ENCODE results near the gene CYYR1. TPM values are rescaled to one million over a fixed set of nuclear protein-coding genes. Genes with fewer than 3 reads are reported as not detected.

Gene CYYR1
- total RNA-seq, 1 experiment from 2014 or later, result 13.6 TPM

DNA sequence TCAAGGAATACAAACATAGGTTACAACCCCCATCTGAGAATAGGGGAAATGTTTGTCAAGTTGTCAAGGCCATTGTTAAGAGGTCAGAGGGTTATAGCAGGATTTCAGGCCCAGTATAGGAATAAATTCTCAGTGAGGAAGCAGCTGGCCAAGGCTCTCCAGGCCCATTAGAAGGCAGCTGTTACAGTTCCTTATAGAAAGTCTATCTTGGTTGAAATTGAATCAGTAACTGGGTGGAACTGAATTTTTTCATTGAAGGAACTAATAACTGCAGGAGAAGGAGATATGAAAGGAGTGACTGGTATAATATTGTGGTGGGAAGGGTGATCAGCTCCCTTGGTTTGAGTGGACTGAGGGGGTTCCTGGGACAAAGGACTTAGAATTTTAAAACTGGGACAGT, 134.1 kb downstream of the CYYR1 start:
- Histone ChIP-seq H3K56ac (ENCODE audit: insufficient read length, low read depth, low read length) (no peak overlapping the region), H3K14ac (ENCODE audit: insufficient read depth, low read length) (no peak overlapping the region), H3K79me1 (ENCODE audit: insufficient read depth, low read depth, low read length, poor library complexity, severe bottlenecking) (no peaks in the 10 kb centered on the region), H2BK120ac (ENCODE audit: low read depth, low read length, poor library complexity, severe bottlenecking) (no peak overlapping the region), H3K23ac (ENCODE audit: insufficient read length, low read depth, low read length) (no peak overlapping the region), H3K9me3 (ENCODE audit: control insufficient read depth, low read depth, low read length) (no peaks in the 10 kb centered on the region), H3K27me3 (ENCODE audit: insufficient read depth, low read length) (no peaks in the 10 kb centered on the region), H3K79me2 (ENCODE audit: insufficient read depth, low read length) (no peaks in the 10 kb centered on the region), H4K8ac (replicated peaks; ENCODE audit: insufficient read length, low read depth, low read length) (no peak overlapping the region), H2BK12ac (ENCODE audit: insufficient read length, low read depth, low read length) (no peak overlapping the region), H3K18ac (ENCODE audit: insufficient read length, low read depth, low read length) (no peak overlapping the region), H3T11ph (ENCODE audit: low read length) (no peak overlapping the region), H2AK5ac (ENCODE audit: insufficient read length, low read length) (no peak overlapping the region), H2BK20ac (ENCODE audit: low read depth, low read length, poor library complexity, severe bottlenecking) (no peak overlapping the region), H3K4me1 (ENCODE audit: insufficient read depth, low read length) (peaks cover 4% of the 10 kb centered on the region; the same call in 1 of the 2 replicates), H3K27ac (ENCODE audit: insufficient read length, low read depth, low read length) (no peak overlapping the region), H3K9ac (ENCODE audit: extremely low read depth, insufficient read length, low read length) (no peak overlapping the region), H2AFZ (ENCODE audit: low read length) (no peak overlapping the region), H3K23me2 (ENCODE audit: insufficient read length, low read depth, low read length, poor library complexity, severe bottlenecking) (no peaks in the 10 kb centered on the region), H4K91ac (ENCODE audit: insufficient read length, low read depth, low read length) (no peak overlapping the region), H3K4ac (ENCODE audit: low read depth, low read length) (no peak overlapping the region), H3K4me2 (ENCODE audit: insufficient read depth, insufficient read length, low read length) (no peak overlapping the region), H2BK5ac (ENCODE audit: insufficient read length, low read length) (no peak overlapping the region), H4K20me1 (ENCODE audit: control insufficient read depth, insufficient read depth, insufficient read length) (no peaks in the 10 kb centered on the region), H2BK15ac (ENCODE audit: low read depth, low read length) (no peak overlapping the region), H4K5ac (ENCODE audit: insufficient read length, low read depth, low read length) (no peak overlapping the region)
- DNase-seq, result no peak
- peaks cover 6 to 8% of the 10 kb centered on the region in 2 experiments for H3K4me1 Mint-ChIP-seq
- no peak overlapping the region for H3K4me3 Mint-ChIP-seq
- peaks cover 0 to 6% (median 0%) of the 10 kb centered on the region in 3 experiments; a peak in 5 of 7 replicates for H3K36me3 Mint-ChIP-seq (ENCODE audit: insufficient read depth in 1 of 3, low read depth in 3 of 3)
- H3K9me3 Mint-ChIP-seq, result peaks cover 0 to 2% of the 10 kb centered on the region in 2 experiments; a peak in 2 of 5 replicates
- no peak for TF ChIP-seq CTCF (conservative IDR thresholded peaks at IDR 0.05)
- no peak overlapping the region for H3K27ac Mint-ChIP-seq
- no peaks in the 10 kb centered on the region for H3K27me3 Mint-ChIP-seq (ENCODE audit: low read depth)
